GM21447 (cell line): ENCODE results near the gene PTPRK.
A peak's percentile ranks its signal among the peaks of the same experiment; 100 is the strongest.
"Not testable (repeated sequence)": the region's sequence is repeated elsewhere in the genome, so short reads cannot be mapped to it uniquely, and the experiment has no call there.

Experiments used
- ATAC-seq: cut with Tn5 transposase; IDR thresholded peaks from one replicate; pipeline ENCODE4 v1.9.1; 2021; ENCODE audit not compliant: unreplicated experiment

PTPRK gene

DNA sequence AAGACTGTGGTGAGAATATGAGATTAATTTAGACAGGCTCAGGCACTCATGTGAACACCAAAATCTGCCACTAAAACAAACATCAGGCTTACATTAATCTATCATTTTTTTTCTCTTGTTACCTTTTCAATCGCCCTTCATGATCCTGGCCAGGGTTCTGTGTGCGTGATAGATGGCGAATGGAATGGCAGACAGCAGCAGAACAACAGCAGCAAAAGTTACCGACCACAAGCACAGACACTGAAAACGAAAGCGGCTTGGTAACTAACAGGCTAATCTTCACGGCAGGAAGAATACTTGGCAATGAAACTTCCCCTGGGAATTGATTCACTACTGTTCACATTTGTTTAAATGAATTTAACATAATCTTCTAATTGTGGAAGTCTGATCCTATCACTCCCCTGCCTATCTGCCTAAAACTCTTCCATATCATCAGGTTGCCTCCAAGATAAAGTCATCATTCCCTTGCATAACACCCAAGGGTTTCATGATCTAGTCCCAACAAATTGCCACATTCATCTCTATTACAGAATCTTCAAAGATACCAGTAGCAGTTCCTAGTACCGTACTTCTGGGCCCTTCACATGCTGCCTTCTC, 28.7 kb downstream of the PTPRK start:
- ATAC-seq: peak; percentile 67

DNA sequence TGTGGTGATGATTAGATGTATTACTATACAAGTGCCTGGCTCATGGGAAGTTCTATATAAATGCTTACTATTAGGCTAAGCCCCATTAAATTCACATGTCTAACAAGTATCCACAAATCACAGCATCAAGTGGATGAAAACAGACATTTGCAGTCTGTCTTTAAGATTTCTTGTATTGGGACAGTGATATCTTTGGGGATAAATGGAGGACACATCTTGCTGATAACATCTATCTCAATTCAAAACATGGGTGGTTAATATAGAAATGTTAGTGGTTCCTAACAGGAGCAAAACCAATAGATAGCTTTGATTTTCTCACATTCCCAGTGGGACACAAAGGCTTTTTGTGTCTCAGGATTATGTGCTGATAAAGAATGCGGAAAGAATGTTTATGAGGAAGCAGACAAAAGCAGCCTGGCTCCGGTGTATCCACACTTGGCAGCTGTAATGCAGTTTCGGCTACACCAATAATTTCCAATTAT, 29.3 kb downstream of the PTPRK start:
- ATAC-seq: no peak

DNA sequence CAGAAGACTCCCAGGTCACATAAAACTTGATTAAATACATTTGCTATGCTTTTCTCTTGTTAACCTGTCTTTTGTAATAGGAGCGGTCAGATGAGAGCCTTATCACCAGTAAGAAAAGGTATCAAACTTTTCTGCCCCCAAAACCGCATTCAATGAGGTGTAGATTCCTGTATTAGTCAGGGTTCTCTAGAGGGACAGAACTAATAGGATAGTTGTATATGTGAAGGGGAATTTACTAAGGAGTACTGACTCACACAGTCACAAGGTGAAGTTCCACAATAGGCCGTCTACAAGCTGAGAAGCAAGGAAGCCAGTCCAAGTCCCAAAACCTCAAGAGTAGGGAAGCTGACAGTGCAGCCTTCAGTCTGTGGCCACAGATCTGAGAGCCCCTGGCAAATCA, 32.7 kb downstream of the PTPRK start:
- ATAC-seq: no peak

DNA sequence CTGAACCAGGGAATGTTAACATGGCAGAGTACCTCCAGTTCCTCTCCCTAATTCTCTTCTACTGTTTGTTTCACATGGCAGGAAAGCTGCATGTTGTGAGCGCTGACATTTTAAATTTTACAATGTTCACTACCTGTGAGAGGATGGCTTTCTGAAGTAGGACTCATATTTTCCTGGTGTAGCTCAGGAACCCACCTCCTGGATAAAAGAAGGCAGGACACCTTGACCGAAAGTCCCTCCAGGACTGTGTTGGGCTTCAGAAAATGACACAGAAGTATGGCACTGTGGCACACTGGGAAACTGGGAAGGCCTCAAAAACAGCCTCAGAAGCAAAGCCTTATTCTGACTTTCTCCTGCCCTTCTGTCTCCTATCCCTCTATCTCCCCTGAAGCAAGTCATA, 33.3 kb downstream of the PTPRK start:
- ATAC-seq: no peak

DNA sequence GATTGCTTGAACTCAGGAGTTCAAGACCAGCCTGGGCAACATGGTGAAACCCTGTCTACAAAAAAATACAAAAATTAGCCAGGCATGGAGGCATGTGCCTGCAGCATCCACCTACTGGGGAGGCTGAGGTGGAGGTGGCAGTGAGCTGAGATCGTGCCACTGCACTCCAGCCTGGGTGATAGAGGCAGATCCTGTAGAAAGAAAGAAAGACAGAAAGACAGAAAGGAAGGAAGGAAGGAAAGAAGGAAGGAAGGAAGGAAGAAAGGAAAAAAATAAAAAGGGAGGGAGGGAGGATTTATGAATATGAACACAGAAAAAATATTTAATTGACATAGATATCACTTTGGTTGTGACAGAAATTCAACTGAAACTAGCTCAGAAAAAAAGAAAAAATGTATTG, 33.8 kb downstream of the PTPRK start:
- not testable (repeated sequence) for ATAC-seq

DNA sequence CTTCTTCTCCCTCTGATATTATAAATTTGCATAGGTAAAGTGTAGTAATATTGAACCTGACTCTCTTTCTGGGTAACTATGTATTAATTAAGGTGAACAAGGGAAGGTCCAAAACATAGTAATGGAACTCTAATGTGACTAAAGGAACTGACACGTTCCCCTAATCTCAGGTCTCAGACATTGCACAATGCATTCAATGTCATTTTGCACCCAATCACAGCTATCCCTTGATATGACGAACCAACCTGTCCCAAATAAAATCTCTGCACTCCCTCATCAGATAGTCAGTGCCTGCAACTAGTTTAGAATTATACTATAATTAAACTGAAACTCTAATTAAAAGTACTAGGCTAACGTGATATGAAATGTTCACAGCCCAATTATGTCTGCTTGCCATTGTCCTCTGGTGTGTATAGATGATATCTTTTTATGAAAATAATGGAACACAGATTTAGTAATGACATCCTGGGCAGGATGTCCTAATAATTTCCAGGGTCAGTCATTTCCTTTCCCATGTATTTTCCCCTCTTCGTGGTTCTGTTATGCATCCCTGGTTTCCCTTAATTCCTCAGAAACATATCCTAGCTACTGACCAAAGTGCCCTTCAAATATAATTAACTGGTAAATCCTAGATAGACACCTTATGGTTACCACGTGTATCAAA, 36.8 kb downstream of the PTPRK start:
- ATAC-seq: no peak

DNA sequence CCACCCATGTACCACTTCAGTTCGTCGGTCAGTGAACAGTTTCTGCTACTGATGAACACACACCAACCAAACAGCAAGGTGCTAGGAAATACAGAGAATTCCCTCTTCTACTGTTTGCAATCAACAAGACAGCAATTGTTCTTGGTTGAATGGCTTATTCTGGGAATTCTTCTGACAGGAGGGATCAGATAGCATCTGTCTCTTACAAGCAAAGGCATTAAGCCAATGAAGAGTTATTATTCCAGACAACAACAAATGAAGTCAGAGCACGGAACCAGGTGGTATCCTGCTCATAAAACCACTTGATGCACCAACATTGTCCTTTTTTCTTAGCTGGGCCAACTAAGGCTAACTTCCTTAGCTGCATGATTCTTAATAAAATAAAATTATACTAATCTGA, 37.8 kb downstream of the PTPRK start:
- no peak for ATAC-seq

DNA sequence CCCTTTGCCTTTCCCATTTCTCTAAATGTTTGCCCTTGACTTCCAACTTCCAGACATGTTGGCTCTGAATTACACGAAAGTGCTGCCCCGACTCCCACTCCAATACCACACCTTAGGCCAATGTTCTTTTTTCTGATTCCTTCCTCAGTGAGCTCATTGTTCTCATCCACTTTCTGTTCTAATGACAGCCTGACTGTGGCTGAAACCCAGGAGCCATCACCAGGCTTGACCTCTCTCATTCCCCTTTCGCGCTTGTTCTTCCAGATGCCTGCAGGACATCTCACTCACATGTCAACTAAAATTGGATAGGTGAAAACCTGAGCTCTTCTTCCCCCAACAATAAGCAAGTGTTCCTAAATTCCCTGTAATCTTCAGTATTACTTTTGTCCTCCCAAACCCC, 40.4 kb downstream of the PTPRK start:
- no peak for ATAC-seq

DNA sequence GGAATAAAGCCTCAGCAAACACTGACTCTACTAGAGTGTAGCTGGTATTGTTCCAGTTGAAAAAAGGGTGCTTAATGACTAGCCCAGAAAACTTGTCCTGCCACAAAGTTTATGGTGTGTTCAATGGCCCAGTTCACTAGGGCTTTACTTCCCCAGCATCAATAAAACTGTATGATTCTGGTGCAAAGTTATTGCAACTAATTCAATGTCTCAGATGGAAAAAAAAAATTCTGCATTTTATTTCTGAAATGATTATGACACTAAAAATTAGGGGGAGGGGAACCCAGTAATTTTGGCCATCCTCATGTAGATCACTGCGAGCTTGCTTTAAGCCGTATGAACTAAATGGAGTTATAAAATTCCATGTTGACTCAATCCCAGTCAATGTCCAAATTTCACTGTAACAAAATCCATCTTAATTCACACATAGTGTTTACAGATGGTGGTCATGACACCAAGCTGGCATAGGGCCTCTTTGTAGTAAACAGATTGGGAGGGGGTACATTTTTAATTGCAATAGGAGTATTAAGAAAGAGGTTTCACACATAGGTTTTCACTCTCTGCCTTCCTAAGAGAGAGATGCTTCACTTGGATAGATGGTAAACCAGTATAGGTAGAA, 41.2 kb downstream of the PTPRK start:
- ATAC-seq: no peak

DNA sequence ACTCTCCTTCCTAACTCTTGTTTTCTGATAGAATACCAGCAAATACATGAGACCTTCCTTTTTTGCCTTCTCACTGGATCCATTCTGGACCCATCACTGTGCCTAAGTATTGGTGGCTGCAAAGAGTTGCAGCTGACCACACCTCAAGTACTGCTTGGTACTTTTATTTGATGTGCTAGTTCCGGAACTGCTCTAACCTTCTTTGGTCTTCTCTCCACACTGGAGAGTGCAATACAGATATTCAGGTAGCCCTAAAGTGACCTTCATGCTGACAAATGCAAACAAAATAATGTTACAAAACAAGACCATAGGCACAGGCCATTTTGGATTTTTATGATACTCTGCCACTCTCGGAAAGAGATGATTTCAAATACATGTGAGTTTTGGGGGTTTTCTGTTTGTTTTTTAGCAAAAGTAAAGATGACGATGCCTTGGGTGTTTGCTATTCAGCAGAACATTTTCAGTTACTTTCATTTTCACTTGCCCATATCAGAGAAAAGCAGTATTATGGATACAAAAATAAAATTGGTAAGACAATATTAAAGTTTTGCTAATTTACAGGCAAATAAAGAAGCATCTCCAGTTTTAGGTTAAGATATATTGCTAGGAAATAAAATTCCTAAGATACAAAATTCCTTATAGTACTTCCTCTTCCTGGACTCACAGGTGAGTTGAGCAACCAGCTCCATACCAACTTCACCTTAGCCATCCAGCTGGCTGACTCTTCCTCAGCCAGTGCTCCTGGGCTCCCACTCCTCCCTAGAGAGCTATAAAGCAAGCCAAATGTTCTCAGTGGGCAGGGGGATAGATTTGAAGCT, 42.0 kb downstream of the PTPRK start:
- no peak for ATAC-seq

DNA sequence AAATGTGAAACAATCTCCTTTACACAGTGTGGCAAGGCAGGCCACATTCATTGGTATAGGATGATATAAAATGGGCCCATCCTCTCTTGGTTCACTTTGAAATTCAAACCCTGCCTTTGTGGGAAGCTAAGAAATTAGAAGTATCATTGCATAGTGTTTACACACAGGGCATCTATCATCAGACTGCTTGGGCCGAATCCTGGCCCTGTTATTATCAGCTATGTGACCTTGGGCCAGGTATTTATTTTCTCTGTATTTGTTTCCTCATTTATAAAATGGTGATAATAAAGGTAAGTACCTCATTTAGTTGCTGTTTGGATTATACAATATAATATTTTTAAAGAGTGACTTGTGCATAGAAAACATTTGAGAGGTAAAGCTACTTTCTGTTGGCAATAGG, 45.5 kb downstream of the PTPRK start:
- no peak for ATAC-seq

DNA sequence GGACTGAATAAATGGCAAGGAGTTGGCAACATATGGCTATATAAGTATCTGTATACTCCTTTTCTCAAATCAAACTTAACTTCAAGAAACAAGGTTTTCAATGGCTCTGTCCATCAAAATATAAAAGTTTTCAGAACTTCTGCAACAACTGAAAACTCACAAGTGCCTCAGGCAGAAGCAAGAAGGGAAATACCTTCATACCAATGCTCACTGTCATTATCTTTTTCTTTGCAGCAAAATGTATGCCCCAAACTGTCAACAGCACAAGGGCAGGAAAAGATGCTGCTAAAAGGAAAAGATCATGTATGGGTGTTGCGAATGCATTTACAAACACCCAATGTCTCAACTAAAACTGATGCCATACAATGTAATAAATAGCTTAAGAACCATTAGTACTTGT, 45.9 kb downstream of the PTPRK start:
- no peak for ATAC-seq

DNA sequence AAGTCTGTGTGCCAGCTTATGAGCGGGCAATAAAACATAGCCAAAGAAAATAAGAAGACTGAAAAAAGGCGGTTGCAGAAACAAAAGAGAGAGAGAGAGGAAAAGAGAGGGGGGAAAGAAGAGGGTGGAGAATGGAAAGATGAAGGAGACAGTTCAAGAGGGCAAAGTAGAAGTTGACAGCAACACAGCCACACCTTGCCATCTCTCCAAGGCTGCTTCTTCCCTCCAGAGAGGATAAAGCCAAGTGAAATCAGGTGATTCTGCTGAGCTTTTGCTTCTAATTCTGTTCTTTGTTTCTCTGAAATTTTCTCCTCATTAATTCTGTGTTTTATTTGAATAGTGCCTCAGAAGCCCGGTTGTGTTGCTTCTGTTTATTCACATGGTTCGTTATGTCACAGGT, 48.5 kb downstream of the PTPRK start:
- no peak for ATAC-seq

DNA sequence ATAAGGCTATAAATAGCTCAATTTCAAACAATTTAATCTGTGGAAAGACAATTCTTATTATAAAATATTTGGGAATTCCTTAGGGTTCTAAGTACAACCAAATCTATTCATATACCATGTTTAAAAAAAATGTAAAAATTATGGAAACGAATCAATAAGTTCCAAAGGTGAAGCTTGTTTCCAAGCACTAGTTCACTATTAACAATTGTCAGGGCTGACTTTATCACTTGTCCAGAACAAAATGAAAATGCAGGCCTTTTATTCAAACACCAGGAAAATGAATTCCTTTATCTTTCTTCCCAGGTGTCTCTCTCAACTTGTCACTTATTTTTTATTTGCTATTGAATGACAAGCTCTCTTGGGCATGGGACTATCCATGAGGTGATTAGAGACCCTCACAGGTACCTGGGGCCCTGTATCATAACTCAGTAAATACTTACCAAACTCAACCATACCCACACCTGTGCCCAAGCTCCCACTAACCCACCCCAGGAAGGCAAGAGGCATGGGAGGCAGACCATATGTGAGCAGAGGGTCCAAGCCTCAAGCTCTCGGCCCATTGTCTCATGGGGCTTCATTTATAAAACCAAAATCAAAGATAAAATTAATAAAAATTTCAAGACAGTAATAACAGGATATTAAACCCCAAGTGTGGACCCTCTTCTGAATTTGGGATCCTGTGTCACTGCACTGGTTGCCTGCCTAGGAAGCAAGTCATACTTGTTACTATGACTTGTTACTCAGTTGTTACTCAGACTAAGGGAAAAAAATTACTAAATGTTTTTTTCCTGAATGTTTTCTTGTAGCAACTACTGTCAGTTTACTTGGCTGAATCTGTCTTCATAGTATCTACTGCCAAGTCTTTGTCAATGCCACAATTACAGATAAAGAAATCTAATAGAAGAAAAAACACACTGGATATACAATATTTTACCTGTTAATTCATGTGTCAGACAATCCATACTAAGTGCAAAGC, 54.7 kb downstream of the PTPRK start:
- no peak for ATAC-seq

DNA sequence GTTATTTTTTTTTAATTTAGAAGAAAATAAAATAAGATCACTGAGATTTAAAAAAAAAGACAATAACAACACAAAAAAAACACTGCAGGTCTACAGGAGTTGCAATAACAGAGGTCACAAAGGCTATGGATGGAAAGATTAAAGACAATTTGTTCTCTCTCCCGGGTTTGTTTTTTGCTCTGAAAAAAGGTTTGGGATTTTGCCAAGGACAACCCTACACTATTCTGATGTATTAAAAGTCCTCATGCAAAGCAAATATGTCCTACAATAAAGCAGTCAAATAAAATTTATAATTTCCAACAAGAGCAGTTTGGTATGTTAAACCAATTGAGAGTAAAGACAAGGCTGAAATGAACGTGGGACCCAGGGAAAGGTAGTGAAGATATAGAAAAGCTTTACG, 55.6 kb downstream of the PTPRK start:
- no peak for ATAC-seq

DNA sequence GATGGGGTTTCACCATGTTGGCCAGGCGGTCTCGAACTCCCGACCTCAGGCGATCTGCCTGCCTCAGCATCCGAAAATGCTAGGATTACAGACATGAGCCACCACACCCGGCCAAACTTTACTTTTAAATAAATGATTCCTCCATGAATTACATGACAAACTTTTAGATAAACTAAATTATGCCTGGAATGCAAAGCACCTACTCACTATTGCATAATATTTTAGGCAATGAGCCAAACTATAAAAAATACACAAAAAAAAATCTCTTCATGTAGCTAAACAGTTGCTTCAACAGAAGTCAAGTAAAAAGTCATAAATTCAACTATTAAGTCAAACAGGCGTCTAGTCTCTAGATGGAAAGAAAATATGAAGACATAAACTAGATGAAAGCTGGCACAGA, 56.5 kb downstream of the PTPRK start:
- no peak for ATAC-seq

DNA sequence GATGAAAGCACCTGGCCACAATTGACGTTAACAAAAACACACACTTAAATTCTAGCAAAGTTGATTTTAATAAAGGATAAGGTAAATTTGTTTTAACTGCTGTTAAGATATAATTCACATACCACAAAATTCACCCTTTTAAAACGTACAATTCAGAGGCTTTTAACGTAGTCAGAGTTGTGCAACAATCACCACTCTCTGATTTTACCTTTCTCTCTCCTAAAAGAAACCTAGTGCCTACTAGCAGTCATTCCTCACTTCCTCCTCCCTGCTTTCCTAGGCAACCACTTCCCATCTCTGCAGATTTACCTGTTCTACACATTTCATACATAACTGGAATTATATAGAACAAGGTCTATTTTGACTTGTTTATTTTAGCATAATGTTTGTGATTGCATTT, 58.9 kb downstream of the PTPRK start:
- no peak for ATAC-seq

DNA sequence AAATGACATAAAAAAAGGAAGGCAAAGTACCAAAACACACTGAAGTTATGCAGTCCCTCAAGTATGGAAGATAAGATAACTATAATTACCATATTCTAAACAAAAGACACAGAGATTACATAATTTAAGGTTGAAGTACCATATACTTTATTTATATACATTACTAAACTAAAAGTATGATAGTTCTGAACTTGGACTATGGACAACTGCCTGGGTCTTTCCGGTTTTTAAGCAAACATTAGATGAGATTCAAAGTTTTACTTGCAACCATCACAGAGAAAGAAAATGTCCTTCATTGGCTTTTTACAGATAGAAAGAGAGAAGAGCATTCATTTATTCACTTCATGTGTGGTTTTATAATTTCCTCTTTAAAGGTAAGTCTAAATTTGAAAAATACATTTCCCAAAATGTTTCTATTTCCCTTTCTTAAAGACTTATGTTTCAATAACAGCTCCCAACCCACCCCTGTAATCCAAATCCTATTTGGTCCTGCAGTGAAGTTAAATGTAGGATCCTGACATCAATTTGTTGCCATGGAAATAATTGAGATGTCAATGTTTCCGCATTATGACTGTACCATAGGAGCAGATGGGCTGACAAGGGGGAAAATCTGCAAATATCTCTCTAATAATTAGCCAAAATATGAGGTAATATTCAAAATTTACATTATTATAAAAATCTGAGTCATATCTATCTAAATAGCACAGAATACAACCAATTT, 63.7 kb downstream of the PTPRK start:
- no peak for ATAC-seq

DNA sequence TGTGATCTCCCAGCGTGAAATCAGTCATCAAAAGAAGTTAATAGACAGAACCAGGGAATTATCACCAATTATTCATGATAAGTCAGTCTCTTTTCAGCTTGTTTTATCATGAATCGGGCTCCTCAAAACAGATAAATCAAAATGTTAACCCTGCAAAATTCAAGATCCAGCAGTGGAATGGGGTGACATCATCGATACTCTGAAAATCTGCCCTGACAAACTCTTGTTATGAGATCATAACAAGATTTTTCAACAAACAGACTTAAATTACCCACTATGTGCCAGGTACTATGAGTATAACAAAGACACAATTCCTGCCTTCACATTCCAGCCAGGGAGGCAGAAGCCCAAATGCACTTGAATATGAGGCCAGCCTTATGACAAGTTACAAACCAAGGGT, 64.4 kb downstream of the PTPRK start:
- no peak for ATAC-seq

DNA sequence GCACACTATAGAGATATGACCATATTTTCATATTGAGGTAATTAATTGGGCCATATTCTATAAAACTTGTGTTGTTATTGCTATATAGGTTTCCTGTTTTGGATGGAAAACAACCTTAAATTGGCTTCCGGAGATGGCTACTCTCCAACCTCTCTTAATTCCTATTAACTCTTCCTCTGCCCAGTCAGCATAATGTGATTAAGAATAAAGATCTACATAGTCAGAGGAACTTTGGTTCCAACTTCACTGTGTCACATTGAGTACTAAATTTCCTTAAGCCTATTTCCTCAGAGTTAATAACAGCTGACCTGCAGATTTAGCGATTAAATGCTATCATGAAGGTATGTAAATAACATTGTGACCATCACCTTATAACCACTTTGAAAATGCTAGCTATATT, 67.7 kb downstream of the PTPRK start:
- no peak for ATAC-seq
